GM10248 (cell line): ENCODE measurements around the gene RPF1.
"Not testable (repeated sequence)": the region's sequence is repeated elsewhere in the genome, so short reads cannot be mapped to it uniquely, and the experiment has no call there.

Experiments
- CTCF ChIA-PET: fragments of 300-600 bp; sonication (Branson Sonifier 250); formaldehyde crosslinking; extraction: SDS; loops from one replicate; lab custom pipeline; 2021; ENCODE audit warnings: antibody characterized with exemption; lab: Yijun Ruan, JAX
- POLR2A ChIA-PET: fragments of 350-650 bp; sonication (Branson Sonifier 250); formaldehyde crosslinking; extraction: SDS; loops from one replicate; lab custom pipeline; 2020; ENCODE audit warnings: antibody characterized with exemption; lab: Yijun Ruan, JAX
- DNase-seq: peaks from one replicate; pipeline ENCODE4 v3.0.0; 2012; ENCODE audit errors: extremely low spot score
- CTCF ChIP-seq: IDR thresholded peaks from 2 replicates; pipeline ENCODE4 v1.5.1; 2012; ENCODE audit warnings: mild to moderate bottlenecking, low read depth; ENCODE audit errors: extremely low read depth, missing control alignments, control extremely low read depth

RPF1 gene

DNA sequence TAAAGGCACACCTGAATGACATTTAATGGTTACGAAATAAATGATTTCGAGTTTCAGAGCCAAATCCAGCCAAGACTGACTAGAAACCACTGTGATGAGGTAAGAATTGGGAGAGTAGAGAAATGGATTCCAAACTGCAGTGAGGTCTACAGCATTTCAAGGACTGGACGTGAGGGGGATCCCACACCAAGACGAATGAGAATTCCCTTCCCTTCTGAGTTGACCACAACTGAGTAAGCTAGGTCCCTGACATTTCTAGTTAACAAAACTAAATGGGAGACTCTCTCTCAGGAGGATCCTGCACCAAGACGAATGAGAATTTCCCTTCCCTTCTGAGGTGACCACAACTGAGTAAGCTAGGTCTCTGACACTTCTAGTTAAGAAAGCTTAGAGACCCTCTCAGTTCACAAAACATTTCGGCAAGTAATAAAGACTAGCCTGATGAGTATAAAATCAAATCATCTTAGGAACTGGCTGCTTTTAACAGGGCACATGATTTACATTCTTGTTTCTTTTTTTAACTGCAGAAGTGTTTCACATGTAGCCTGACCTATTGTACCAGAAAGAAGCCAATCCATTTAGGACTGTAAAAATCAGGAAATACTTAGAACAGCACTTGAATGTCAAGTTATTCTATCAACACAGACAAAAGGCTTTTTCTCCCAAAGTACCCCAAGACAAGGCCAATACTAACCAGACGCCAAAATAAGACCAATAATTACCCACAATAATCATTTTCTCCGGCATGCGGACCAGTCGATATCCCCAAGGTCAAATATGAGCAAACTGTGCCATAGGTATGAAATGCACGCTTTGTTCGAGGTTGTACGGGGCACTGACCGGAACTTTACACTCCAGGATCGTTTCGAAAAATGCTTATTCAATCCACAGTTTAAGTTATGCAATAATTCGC is 25.8 kb downstream of the RPF1 start:
- ChIA-PET CTCF (interaction anchor here (0.9 to 2.3 kb wide), 7 partner anchors 10 to 273 kb away, joined by 3 to 10 read pairs (median 4); partner anchors contain the start of gene CTBS), POLR2A (interaction anchor here (0.9 to 1.7 kb wide), 3 partner anchors 24 to 69 kb away, joined by 3 to 18 read pairs (median 4); partner anchors contain the start of gene CTBS)
- no peak for DNase-seq
- no peak for TF ChIP-seq CTCF

DNA sequence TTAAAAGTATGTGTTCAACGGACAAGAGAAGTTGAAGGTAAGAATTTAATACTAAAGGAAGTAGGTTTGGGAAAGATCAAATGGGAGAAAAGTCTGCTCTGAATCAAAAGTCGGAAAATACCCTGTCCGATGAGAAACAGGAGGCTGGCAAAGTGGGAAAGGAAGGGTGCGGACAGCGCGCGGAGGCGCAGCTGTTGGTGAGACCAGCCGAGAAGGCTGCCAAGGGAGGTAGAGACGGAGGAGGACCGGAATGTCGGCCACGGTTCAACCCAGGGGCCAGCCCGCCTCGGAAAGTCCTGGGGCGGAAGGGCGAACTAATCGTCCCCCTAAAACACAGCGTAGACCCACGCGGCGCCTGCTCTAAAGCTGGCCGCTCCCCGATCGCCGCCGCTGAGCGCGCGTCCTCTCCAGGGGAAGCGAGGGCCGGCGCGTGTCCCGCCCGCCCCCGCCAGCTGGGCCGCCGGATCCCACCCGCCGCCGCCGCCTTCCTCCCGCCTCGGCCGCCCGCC is 26.5 kb downstream of the RPF1 start:
- no peak for TF ChIP-seq CTCF
- POLR2A ChIA-PET: interaction anchor here (0.9 to 1.7 kb wide), 5 partner anchors 8 to 77 kb away, joined by 3 to 18 read pairs (median 4); partner anchors contain the start of genes CTBS and RPF1
- DNase-seq: peak; percentile 73
- CTCF ChIA-PET: interaction anchor here (0.8 to 1.7 kb wide), 7 partner anchors 8 to 428 kb away, joined by 3 to 7 read pairs (median 3); partner anchors contain the start of gene CTBS

DNA sequence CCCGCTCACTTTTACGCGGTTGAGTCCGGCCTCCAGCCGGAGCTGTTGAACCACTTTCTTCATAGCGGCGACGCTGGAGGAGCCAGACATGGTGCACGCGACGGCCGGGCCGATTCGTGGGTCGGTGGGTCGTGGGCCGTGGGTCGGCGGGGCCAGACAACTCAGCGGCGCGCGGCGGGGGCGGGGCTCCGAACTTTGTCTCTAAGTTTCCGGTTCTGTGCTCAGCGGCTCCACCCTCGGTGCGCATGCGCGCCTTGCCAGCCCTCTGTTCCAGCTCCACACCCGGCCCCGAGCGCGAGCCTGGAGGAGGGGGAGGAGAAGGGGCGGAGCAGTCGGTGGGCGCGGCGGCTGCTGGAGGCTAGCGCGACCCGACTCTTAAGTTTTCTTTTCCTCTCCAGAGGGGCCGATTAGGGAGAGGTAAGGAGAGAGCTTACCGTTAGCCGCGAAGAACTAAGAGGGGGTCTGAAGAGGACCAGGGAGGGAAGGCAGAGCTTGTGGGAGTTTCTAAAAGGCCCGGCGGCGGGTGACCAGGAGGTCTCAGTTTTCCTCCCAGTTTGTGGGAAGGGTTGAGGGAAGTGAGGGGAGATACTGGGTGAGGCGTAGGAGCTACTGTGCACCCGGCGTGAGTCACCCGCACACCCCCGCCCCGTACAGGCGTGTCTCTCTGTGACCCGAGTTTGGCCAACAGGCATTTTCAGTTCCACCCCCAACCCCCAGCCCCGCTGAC is 27.1 kb downstream of the RPF1 start, which contains the start of the genes GNG5 and SPATA1:
TSS of gene GNG5 (minus strand) at position 580 of the 727 bp plus-strand sequence. CDS start at position 90, 490 bp downstream.
TSS of gene SPATA1 (plus strand) at position 385 of the 727 bp plus-strand sequence. CDS start 9,974 bp downstream, outside the sequence.
- ChIA-PET CTCF (interaction anchor here (0.6 to 1.7 kb wide), 10 partner anchors 9 to 429 kb away, joined by 3 to 7 read pairs (median 3); partner anchors contain the start of gene CTBS), POLR2A (interaction anchor here (0.9 to 1.7 kb wide), 5 partner anchors 8 to 76 kb away, joined by 3 to 18 read pairs (median 4); partner anchors contain the start of genes CTBS and RPF1)
- DNase-seq: peak; percentile 97
- TF ChIP-seq CTCF: no peak

DNA sequence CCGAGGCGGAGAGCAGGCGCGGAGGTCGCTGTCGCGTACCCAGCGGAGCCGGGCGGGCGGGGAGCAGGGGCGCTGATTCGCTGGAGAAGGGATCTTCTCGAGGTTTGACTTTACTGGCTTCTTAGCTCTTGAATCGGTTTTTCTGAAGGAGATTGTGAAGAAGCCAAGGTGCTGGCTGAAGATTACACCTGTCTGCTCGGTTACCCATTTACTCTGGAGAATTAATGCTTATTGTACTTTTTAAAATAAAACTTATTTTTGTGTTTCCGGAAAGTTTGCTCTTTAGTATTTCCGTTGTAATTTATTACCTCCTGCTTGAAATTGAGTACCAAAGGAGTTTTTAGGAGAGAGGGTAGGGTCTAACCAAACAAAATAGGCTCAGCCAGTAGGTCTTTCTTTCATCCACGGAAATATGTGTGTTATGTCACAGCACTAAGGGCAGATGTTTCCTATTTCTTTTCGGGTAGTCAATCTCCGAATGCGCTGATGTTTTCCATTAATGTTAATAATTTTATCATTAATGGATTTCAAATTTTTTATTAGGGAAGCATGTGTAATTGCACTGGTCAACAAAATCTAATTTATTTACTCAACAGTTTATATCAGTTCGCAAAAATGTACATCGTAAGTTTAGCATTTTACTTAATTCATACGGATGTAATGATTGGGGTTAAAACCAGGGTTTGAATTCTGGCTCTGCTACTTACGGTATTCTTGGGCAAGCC is 27.8 kb downstream of the RPF1 start:
- POLR2A ChIA-PET: interaction anchor here (0.9 to 1.7 kb wide), 4 partner anchors 9 to 75 kb away, joined by 3 to 18 read pairs (median 4); partner anchors contain the start of genes CTBS and RPF1

DNA sequence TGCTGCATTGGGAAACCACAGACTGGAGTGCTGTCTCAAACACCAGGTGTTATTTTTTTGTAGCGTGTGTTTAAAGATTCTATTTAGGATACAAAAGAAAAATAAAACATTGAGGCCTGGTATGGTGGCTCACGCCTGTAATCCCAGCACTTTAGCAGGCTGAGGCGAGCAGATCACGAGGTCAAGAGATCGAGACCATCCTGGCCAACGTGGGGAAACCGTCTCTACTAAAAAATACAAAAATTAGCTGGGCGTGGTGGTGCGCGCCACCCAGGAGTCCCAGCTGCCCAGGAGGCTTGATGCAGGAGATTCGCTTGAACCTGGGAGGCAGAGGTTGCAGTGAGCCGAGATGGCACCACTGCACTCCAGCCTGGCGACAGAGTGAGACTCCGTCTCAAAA is 28.8 kb downstream of the RPF1 start:
- DNase-seq, POLR2A ChIA-PET: not testable (repeated sequence)

More for the DNA sequence above, 27.8 kb downstream of the RPF1 start:
- DNase-seq: no peak
- no peak for TF ChIP-seq CTCF
- CTCF ChIA-PET: interaction anchor here (0.6 to 1.7 kb wide), 8 partner anchors 9 to 429 kb away, joined by 3 to 7 read pairs (median 3); partner anchors contain the start of gene CTBS

DNA sequence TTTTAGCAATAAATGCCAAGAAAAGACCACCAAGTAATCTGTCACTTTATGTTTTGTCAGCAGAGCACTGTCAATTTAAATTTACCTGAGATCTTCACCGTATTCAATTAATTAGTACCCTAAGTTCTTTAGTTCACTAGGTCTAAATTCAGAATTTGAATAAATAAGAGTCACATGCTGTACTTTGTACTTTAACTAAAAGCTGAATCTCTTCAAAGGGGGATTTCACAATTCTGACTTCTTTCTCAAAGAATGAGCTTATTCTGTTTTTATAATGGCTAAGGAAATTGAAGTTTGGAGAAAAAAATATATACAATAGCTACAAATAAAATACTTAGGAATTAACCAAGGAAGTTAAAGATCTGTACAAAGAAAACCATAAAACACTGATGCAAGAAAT is 29.4 kb downstream of the RPF1 start:
- no peak for DNase-seq
- CTCF ChIA-PET: interaction anchor here (1.2 kb wide), 1 partner anchor 112 kb away, joined by 3 read pairs; no protein-coding TSS in a partner anchor
- POLR2A ChIA-PET: no interaction called here
- no peak for TF ChIP-seq CTCF

More for the DNA sequence above, 28.8 kb downstream of the RPF1 start:
- CTCF ChIA-PET: not testable (repeated sequence)
